NCI-H1092 treated with DMSO at 0.1 percent for 48 hours (cell line): Measurements from ENCODE around the gene PEAK3.

Experiments
- DNase-seq: peaks from one replicate; lab custom pipeline; 2025; lab: John Stamatoyannopoulos, UW

Gene PEAK3

GRCh38 chr19:2249880-2250765 is 31.9 kb downstream of the PEAK3 start:
- DNase-seq: no peak

DNA sequence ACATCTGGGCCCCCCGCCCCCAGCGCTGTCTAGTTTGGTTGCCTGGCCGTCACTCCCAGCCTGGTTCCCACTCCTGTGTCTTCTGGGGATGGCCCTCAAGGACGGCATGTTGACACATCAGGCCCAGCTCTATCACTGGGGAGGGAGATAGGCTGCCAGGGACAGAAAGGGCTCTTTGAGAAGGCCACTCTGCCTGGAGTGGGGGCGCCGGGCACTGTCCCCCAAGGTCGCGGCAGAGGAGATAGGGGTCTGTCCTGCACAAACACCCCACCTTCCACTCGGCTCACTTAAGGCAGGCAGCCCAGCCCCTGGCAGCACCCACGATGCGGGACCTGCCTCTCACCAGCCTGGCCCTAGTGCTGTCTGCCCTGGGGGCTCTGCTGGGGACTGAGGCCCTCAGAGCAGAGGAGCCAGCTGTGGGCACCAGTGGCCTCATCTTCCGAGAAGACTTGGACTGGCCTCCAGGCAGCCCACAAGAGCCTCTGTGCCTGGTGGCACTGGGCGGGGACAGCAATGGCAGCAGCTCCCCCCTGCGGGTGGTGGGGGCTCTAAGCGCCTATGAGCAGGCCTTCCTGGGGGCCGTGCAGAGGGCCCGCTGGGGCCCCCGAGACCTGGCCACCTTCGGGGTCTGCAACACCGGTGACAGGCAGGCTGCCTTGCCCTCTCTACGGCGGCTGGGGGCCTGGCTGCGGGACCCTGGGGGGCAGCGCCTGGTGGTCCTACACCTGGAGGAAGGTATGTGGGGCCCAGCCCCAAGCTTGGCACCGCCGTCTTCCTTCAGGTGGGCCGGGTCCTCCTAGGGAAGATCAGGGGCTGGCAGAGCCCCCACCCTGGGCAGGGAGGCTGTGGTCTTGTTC is 32.7 kb downstream of the PEAK3 start, which contains the start of gene AMH:
Gene AMH, plus strand, starts transcription at position 314 of the 857 bp plus-strand sequence. Its CDS starts 10 bp downstream, at position 324.
- DNase-seq: no peak

- no peak for DNase-seq
Measured at GRCh38 chr19:2248136-2249009, 33.6 kb downstream of the PEAK3 start.

DNA sequence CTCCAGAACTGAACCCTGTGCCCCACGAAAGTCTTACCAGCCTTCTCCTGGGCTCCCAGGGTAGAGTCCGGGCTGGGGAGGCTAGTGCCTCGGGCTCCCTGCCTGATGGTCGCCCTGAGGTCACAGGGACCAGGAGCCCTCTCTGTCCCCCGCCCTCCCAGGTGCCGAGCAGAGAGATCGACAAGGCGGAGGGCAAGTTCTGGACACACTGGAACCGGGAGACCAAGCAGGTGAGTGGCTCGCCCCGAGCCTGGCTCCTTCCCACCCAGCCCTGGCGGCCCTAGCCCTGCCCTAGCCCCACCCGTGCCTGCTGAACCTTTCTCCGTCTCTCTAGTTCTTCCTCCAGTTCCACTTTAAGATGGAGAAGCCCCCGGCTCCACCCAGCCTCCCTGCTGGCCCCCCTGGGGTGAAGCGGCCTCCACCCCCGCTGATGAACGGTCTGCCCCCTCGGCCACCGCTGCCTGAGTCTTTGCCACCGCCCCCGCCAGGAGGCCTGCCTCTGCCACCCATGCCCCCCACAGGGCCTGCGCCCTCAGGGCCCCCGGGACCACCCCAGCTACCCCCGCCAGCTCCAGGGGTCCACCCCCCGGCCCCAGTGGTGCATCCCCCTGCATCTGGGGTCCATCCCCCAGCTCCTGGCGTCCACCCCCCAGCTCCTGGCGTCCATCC is 34.4 kb downstream of the PEAK3 start:
- no peak for DNase-seq

GRCh38 chr19:2246801-2247361 is 35.1 kb downstream of the PEAK3 start:
- DNase-seq: no peak

- DNase-seq: no peak
Measured at GRCh38 chr19:2246014-2246620, 35.9 kb downstream of the PEAK3 start.

DNA sequence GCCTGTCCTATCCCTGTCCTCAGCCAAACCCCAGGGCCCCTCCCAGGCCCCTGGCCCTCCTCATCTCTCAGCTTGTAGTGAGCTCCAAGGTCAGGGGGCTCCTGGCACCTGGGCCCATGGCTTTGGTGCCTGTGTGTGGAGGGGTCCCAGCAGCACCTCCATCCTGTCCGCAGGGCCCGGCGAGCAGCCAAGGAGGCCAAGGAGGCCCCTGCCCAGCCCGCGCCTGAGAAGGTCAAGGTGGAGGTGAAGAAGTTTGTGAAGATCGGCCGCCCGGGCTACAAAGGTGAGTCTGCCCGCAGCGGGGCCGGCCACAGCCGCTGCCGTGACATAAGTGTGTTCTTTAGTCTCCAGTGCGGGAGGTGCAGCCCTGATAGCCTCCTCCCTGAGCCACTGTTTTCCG is 36.7 kb downstream of the PEAK3 start:
- DNase-seq: no peak

DNA sequence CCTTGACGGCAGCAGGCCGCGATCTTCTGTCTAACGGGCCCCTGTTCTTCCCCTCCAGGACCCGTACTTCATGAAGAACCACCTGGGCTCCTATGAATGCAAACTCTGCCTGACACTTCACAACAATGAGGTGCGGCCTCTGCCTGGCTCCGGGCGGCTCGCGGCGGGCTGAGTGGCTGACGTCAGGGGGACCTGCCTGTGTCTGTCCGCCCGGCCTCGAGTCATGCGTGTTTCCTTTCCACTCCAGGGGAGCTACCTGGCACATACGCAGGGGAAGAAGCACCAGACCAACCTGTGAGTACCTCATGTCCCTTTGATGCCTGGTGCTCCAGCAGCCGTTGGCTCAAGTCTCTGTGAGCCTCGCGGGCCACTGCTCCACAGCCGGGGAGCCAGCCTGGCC is 37.5 kb downstream of the PEAK3 start:
- DNase-seq: no peak

DNA sequence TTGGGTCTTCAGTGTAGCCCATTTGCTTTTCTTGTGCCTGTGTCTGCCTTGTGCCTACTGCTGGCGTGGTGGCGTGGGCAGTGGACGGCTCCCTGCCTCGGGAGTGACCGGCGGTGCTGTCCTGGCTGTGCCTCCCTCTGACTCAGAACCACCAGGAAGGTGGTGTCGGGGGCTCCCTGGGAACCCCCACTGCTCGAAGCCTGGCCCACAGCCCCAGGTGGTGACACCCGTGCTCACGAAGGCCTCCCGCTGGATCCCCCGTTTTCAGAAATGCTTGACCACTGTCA is 37.9 kb downstream of the PEAK3 start:
- DNase-seq: no peak

- no peak for DNase-seq
Measured at GRCh38 chr19:2243274-2244124, 38.5 kb downstream of the PEAK3 start.

DNA sequence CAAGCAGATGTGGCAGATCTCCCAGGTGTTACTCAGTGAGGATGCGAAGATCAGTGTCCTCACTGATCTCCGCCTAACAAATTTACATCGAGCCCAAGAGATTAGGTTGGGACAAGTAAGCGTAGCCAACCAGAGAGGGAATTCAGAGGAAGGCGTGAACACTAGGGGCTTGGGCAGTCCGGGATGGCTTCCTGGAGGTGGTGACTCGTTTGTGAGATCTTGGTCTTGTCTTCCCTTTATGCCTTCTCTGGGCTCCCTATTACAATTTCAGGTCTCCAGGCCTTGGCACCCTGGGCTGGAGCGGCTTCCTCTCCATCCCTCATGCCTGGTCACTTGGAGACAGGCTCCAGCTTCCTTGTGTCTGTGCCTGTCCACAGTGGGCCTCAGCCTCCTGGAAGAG is 39.2 kb downstream of the PEAK3 start:
- DNase-seq: no peak

DNA sequence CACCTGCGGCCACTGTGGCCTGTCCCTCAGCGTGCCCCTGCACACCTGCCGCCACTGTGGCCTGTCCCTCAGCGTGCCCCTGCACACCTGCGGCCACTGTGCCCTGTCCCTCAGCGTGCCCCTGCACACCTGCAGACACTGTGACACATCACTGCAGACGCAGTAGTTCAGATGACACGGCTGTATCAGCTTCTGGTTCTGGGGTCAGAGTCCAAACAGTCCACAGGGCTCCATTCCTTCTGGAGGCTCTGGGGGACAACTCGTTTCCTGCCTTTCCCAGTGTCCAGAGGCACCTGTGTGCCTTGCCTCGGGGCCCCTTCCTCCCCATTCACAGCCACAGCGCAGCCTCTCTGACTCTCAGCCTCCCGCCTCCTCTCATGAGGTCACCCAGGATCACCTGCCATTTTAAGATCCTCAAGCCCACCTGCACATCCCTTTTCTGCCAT is 39.9 kb downstream of the PEAK3 start:
- no peak for DNase-seq

DNA sequence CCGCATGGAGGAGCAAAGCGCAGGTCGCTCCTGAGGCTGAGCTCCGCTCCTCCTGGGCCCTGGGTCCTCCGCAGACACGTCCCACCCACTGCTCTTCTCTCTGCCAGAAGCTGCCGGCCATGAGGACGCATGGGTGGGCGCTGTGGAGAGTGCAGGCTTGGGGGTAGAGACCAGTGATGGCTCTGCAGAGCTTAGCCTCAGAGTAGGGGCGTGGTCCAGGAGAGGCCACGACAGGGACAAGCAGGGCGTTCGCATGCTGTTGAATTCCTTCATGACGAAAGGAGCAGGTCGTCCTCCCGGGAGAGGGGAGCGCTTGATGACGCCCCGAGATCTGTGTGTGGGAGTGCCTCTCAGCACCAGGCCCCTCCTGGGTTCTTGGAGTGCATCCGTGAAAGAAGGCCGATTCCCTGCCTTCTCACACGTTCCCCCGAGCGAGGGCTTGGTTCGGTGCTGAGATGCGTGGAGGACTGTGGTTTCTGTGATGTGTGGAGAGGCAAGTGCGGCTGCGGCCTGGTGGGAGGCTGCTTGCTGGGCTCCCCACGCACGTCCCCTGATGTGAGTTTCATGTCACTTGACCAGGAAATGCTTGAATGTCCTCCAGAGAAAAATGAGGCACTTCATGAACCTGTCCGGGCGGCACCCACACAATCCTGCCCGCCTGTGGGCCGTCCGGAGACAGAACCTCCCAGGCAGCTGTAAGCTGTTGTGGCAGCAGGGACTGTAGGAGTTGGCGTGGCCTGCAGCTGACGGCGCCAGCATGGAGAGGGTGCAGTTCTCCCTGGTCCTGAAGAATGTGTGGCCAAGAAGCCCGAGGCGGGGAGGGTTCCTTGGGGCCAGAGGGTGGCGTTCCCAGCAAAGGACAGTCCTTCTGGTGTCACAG is 40.9 kb downstream of the PEAK3 start:
- DNase-seq: no peak

- no peak for DNase-seq
Measured at GRCh38 chr19:2239771-2240770, 41.9 kb downstream of the PEAK3 start.

- DNase-seq: no peak
Measured at GRCh38 chr19:2239173-2239572, 42.8 kb downstream of the PEAK3 start.

DNA sequence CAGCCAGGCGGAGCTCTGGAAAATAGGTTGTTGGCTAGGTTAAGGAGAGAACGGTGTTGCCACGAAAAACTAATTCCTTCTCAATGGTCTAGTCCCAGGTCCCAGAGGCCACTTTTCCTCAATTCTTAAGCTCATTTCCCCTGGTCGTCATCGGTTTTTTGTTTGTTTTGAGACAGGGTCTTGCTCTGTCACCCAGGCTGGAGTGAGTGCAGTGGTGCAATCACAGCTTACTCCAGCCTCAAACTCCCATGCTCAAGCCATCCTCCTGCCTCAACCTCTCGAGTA is 44.2 kb downstream of the PEAK3 start:
- no peak for DNase-seq

- DNase-seq: no peak
Measured at GRCh38 chr19:2237051-2237868, 44.7 kb downstream of the PEAK3 start.
